Natural killer cell (primary cell): ENCODE data around the gene UNK. TPM values are rescaled to one million over a fixed set of nuclear protein-coding genes. Genes with fewer than 3 reads are reported as not detected.

ENCODE experiments used
- ATAC-seq, 3 donors: fragments of 150-1000 bp in 2 of 3; fragments of 200-7000 bp in 1 of 3; cut with Tn5 transposase; 1 replicate in 1 of 3; 2 replicates in 2 of 3; pipeline ENCODE4 v1.10.0; 2021; ENCODE audit warnings: mild to moderate bottlenecking in 2 of 3, moderate library complexity in 2 of 3
- DNase-seq, 2 donors: peaks; one replicate each; pipeline versions ENCODE4 v3.0.0 to v3.0.0-alpha.2; 2013 to 2021; ENCODE audit warnings: mixed read lengths in 1 of 2
- H3K27ac ChIP-seq: one replicate; pipeline ENCODE4 v1.5.1; 2013; ENCODE audit warnings: mild to moderate bottlenecking, low read length
- H3K27me3 ChIP-seq: one replicate; pipeline ENCODE4 v1.6.1; 2013; ENCODE audit warnings: low read length; ENCODE audit not compliant: control insufficient read depth, insufficient read depth
- H3K36me3 ChIP-seq: one replicate; pipeline ENCODE4 v1.6.1; 2013; ENCODE audit warnings: low read length; ENCODE audit not compliant: control insufficient read depth, insufficient read depth
- H3K4me1 ChIP-seq: one replicate; pipeline ENCODE4 v1.6.1; 2013; ENCODE audit warnings: low read length; ENCODE audit not compliant: control insufficient read depth, insufficient read depth
- H3K4me3 ChIP-seq: one replicate; pipeline ENCODE4 v1.5.1; 2013; ENCODE audit warnings: low read length
- H3K9me3 ChIP-seq: one replicate; pipeline ENCODE4 v1.6.1; 2013; ENCODE audit warnings: low read length; ENCODE audit not compliant: control insufficient read depth, insufficient read depth
- H3K27ac Mint-ChIP-seq, 2 donors: one replicate each; pipeline ENCODE4 v1.8.0; 2022; ENCODE audit warnings: mild to moderate bottlenecking in 2 of 2, mixed read lengths in 2 of 2, moderate library complexity in 1 of 2
- H3K27me3 Mint-ChIP-seq, 2 donors: one replicate each; pipeline ENCODE4 v1.8.0; 2022; ENCODE audit warnings: low read depth in 2 of 2, mixed read lengths in 2 of 2
- H3K36me3 Mint-ChIP-seq: one replicate; pipeline ENCODE4 v1.8.0; 2022; ENCODE audit warnings: mixed read lengths
- H3K4me1 Mint-ChIP-seq, 2 donors: one replicate each; pipeline ENCODE4 v1.8.0; 2022; ENCODE audit warnings: mixed read lengths in 2 of 2
- H3K4me3 Mint-ChIP-seq: one replicate; pipeline ENCODE4 v1.8.0; 2022; ENCODE audit warnings: mild to moderate bottlenecking, moderate library complexity, mixed read lengths
- H3K9me3 Mint-ChIP-seq, 2 donors: one replicate each; pipeline ENCODE4 v1.8.0; 2022; ENCODE audit warnings: mixed read lengths in 2 of 2
- WGBS: methylation state at CpG from one replicate; pipeline ENCODE4 v1.1.7; 2013; ENCODE audit warnings: missing lambda C conversion rate; ENCODE audit not compliant: insufficient coverage; 5-methylcytosine and 5-hydroxymethylcytosine counted together
- intact Hi-C: fragments of 100-400 bp; cut with micrococcal nuclease; formaldehyde crosslinking; loops from one replicate; pipeline ENCODE4 v1.14.2; 2022
- total RNA-seq, 4 donors: library from RNA; stranded (reverse); fragments of 120-200 nt in 1 of 4; gene quantifications; one replicate each; pipeline versions ENCODE4 v1.2.3 to v1.2.4, GENCODE V29; 2013 to 2022
- TF ChIP-seq, protein P1 (sequence below): fragments of 200-600 bp; IDR thresholded peaks from one replicate; pipeline ENCODE4 v1.8.0; 2022; ENCODE audit warnings: antibody characterized with exemption

UNK gene
- total RNA-seq, 3 donors from 2014 or later (not counting 1 experiment from before 2014, with no cell fraction given): 44.2 to 51.3 (median 44.5) TPM

- Mint-ChIP-seq H3K4me1 (peaks cover 0 to 13% of the 10 kb centered on the region in 2 donors), H3K4me3 (no peak overlapping the region), H3K27me3 (no peaks in the 10 kb centered on the region), H3K27ac (peak overlapping the region in 1 of 2 donors; percentile 34), H3K36me3 (no peaks in the 10 kb centered on the region), H3K9me3 (no peaks in the 10 kb centered on the region)
- DNase-seq (no peak), ATAC-seq (no peak)
- H3K4me1 ChIP-seq: no peaks in the 10 kb centered on the region
- intact Hi-C loops: no loop called here
- H3K27me3 ChIP-seq: no peaks in the 10 kb centered on the region
- 100% methylated on average over 1 of the region's 1 CpG for WGBS
- no peak overlapping the region for H3K4me3 ChIP-seq
- H3K36me3 ChIP-seq: peaks cover 4% of the 10 kb centered on the region
- no peaks in the 10 kb centered on the region for H3K9me3 ChIP-seq
- H3K27ac ChIP-seq: no peak overlapping the region
- TF ChIP-seq, protein P1, sequence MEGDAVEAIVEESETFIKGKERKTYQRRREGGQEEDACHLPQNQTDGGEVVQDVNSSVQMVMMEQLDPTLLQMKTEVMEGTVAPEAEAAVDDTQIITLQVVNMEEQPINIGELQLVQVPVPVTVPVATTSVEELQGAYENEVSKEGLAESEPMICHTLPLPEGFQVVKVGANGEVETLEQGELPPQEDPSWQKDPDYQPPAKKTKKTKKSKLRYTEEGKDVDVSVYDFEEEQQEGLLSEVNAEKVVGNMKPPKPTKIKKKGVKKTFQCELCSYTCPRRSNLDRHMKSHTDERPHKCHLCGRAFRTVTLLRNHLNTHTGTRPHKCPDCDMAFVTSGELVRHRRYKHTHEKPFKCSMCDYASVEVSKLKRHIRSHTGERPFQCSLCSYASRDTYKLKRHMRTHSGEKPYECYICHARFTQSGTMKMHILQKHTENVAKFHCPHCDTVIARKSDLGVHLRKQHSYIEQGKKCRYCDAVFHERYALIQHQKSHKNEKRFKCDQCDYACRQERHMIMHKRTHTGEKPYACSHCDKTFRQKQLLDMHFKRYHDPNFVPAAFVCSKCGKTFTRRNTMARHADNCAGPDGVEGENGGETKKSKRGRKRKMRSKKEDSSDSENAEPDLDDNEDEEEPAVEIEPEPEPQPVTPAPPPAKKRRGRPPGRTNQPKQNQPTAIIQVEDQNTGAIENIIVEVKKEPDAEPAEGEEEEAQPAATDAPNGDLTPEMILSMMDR: no peak
Measured at GRCh38 chr17:75803883-75804282, 19.3 kb downstream of the UNK start.

- no peak for ATAC-seq
- Histone ChIP-seq H3K27me3 (no peaks in the 10 kb centered on the region), H3K4me1 (no peaks in the 10 kb centered on the region), H3K27ac (no peak overlapping the region), H3K4me3 (no peak overlapping the region), H3K9me3 (no peaks in the 10 kb centered on the region), H3K36me3 (peaks cover 19% of the 10 kb centered on the region)
- peaks cover 0 to 13% of the 10 kb centered on the region in 2 donors for H3K4me1 Mint-ChIP-seq
- H3K9me3 Mint-ChIP-seq: no peaks in the 10 kb centered on the region
- H3K27ac Mint-ChIP-seq: no peak overlapping the region
- DNase-seq: no peak
- TF ChIP-seq, protein P1: no peak
- no peaks in the 10 kb centered on the region for H3K36me3 Mint-ChIP-seq
- H3K27me3 Mint-ChIP-seq: no peaks in the 10 kb centered on the region
- H3K4me3 Mint-ChIP-seq: no peak overlapping the region
- intact Hi-C loops: no loop called here
- WGBS: 96% methylated on average over 4 of the region's 4 CpGs
Measured at GRCh38 chr17:75806822-75807500, 22.4 kb downstream of the UNK start.

GRCh38 chr17:75807861-75808260 is 23.3 kb downstream of the UNK start:
- H3K9me3 ChIP-seq: no peaks in the 10 kb centered on the region
- peak overlapping the region in 1 of 2 donors; percentile 23 for H3K27ac Mint-ChIP-seq
- H3K27me3 Mint-ChIP-seq: no peaks in the 10 kb centered on the region
- TF ChIP-seq, protein P1: no peak
- intact Hi-C loops: no loop called here
- H3K4me1 ChIP-seq: no peaks in the 10 kb centered on the region
- no peaks in the 10 kb centered on the region for H3K36me3 Mint-ChIP-seq
- DNase-seq (no peak), ATAC-seq (no peak)
- H3K4me3 ChIP-seq: no peak overlapping the region
- peaks cover 24% of the 10 kb centered on the region for H3K36me3 ChIP-seq
- no peak overlapping the region for H3K4me3 Mint-ChIP-seq
- H3K4me1 Mint-ChIP-seq: peaks cover 0 to 13% of the 10 kb centered on the region in 2 donors
- no peaks in the 10 kb centered on the region for H3K27me3 ChIP-seq
- H3K27ac ChIP-seq: no peak overlapping the region
- no peaks in the 10 kb centered on the region for H3K9me3 Mint-ChIP-seq
- WGBS: 86% methylated on average over 3 of the region's 3 CpGs

DNA sequence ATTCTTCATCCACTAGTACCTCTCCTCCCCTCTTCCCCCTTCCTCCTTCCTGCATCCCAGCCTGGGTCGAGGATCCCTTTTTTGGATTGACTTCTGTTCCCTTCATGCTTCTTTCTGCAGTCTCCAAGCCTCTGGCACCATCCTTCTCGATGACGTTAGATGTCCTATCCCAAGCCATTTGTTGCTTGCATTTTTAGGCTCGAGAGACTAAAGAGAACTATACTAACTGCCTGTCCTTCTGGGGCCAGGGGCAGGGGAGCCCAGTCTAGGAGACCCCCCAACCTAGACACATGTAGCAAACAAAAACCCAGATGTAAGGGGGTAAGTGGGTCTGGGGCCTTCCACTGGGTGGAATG is 23.9 kb downstream of the UNK start:
- H3K9me3 ChIP-seq: no peaks in the 10 kb centered on the region
- H3K4me1 ChIP-seq: no peaks in the 10 kb centered on the region
- H3K4me1 Mint-ChIP-seq: peaks cover 0 to 11% of the 10 kb centered on the region in 2 donors
- H3K4me3 Mint-ChIP-seq: no peak overlapping the region
- no peak for ATAC-seq
- no peak overlapping the region for H3K4me3 ChIP-seq
- no peak overlapping the region for H3K27ac ChIP-seq
- peak overlapping the region; percentile 23 to 31 for H3K27ac Mint-ChIP-seq
- H3K36me3 Mint-ChIP-seq: no peaks in the 10 kb centered on the region
- intact Hi-C loops: no loop called here
- H3K9me3 Mint-ChIP-seq: no peaks in the 10 kb centered on the region
- DNase-seq: no peak
- TF ChIP-seq, protein P1: no peak
- H3K27me3 Mint-ChIP-seq: no peaks in the 10 kb centered on the region
- H3K36me3 ChIP-seq: peaks cover 30% of the 10 kb centered on the region
- no peaks in the 10 kb centered on the region for H3K27me3 ChIP-seq
- 88% methylated on average over 4 of the region's 4 CpGs for WGBS
